RWPE2 (cell line): ENCODE results near the gene PTPRN2.
"Not testable (repeated sequence)": the region's sequence is repeated elsewhere in the genome, so short reads cannot be mapped to it uniquely, and the experiment has no call there.

ENCODE experiments used
- ATAC-seq: fragments of 200-7000 bp; cut with Tn5 transposase; 3 replicates; pipeline ENCODE4 v1.9.1; 2021; ENCODE audit warnings: low read depth
- DNase-seq: peaks from one replicate; pipeline ENCODE4 v3.0.0-alpha.2; 2020; ENCODE audit warnings: low spot score
- H3K27ac ChIP-seq: fragments of 450-650 bp; 2 replicates; pipeline ENCODE4 v1.5.1; 2017; ENCODE audit warnings: mild to moderate bottlenecking; ENCODE audit not compliant: poor library complexity, severe bottlenecking
- H3K27me3 ChIP-seq: fragments of 250-450 bp; sonication (Bioruptor Pico); 2 replicates; pipeline ENCODE4 v1.5.1; 2021; ENCODE audit warnings: mild to moderate bottlenecking, moderate library complexity; ENCODE audit not compliant: insufficient read depth, poor library complexity, severe bottlenecking
- H3K36me3 ChIP-seq: fragments of 250-450 bp; sonication (Bioruptor Pico); 2 replicates; pipeline ENCODE4 v1.5.1; 2020; ENCODE audit warnings: low read depth, mild to moderate bottlenecking, moderate library complexity
- H3K4me1 ChIP-seq: fragments of 250-450 bp; sonication (Bioruptor Pico); 2 replicates; pipeline ENCODE4 v1.5.1; 2021; ENCODE audit warnings: mild to moderate bottlenecking, moderate library complexity; ENCODE audit not compliant: insufficient read depth, poor library complexity, severe bottlenecking
- H3K4me3 ChIP-seq: fragments of 250-450 bp; sonication (Bioruptor Pico); 2 replicates; pipeline ENCODE4 v1.5.1; 2021; ENCODE audit warnings: mild to moderate bottlenecking, moderate library complexity; ENCODE audit not compliant: severe bottlenecking
- H3K9me3 ChIP-seq: fragments of 250-450 bp; sonication (Bioruptor Pico); 2 replicates; pipeline ENCODE4 v1.5.1; 2021; ENCODE audit warnings: mild to moderate bottlenecking, moderate library complexity; ENCODE audit not compliant: severe bottlenecking
- TF ChIP-seq, protein P1 (sequence below): fragments of 450-650 bp; IDR thresholded peaks from one replicate; pipeline ENCODE4 v1.5.1; 2017; ENCODE audit warnings: mild to moderate bottlenecking, moderate library complexity; ENCODE audit not compliant: poor library complexity, severe bottlenecking

The PTPRN2 gene

DNA sequence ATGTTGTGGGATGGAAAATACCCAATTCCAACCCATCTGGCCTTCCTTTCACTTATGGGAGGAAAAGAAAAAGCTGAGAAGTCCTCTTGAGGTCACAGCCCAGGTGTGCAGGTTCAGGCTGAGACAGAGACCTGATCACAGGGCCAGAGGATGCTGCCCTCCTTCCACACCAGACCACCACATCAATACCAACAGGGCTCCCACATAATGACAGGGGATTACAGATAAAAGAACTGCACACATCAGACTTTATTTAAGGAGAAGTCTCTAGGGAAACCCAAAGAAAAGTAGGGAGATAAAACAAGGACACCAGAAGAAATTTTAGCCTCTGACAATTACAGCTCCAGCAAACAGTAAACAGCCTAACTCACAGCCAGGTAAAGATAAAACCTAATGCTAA lies 548.4 kb downstream of the PTPRN2 start:
- no peak for DNase-seq
- no peak for ATAC-seq
- Histone ChIP-seq H3K36me3 (no peaks in the 10 kb centered on the region), H3K27ac (no peak overlapping the region), H3K4me1 (no peaks in the 10 kb centered on the region), H3K27me3 (no peaks in the 10 kb centered on the region), H3K4me3 (no peak overlapping the region), H3K9me3 (peaks cover 5% of the 10 kb centered on the region)
- TF ChIP-seq, protein P1, sequence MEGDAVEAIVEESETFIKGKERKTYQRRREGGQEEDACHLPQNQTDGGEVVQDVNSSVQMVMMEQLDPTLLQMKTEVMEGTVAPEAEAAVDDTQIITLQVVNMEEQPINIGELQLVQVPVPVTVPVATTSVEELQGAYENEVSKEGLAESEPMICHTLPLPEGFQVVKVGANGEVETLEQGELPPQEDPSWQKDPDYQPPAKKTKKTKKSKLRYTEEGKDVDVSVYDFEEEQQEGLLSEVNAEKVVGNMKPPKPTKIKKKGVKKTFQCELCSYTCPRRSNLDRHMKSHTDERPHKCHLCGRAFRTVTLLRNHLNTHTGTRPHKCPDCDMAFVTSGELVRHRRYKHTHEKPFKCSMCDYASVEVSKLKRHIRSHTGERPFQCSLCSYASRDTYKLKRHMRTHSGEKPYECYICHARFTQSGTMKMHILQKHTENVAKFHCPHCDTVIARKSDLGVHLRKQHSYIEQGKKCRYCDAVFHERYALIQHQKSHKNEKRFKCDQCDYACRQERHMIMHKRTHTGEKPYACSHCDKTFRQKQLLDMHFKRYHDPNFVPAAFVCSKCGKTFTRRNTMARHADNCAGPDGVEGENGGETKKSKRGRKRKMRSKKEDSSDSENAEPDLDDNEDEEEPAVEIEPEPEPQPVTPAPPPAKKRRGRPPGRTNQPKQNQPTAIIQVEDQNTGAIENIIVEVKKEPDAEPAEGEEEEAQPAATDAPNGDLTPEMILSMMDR: no peak

DNA sequence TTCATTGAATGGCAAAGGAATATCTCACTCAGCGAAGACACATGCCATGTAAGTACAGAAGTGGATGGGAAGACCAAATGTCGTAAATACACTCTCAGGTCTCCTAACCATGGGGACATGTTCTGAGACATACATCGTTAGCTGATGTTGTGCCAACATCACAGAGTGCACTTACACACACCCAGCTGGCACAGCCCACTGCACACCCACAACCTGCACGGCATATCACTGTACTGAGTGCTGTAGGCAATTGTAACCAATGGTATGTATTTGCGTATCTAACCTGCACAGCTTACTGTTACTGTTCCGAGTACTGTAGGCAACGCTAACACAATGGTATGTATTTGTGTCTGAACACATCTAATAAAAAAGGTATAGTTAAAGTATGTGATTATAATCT lies 550.4 kb downstream of the PTPRN2 start:
- TF ChIP-seq, protein P1: no peak
- no peak for DNase-seq
- H3K27me3 ChIP-seq: no peaks in the 10 kb centered on the region
- H3K4me3 ChIP-seq: no peak overlapping the region
- H3K9me3 ChIP-seq: peaks cover 5% of the 10 kb centered on the region
- H3K36me3 ChIP-seq: no peaks in the 10 kb centered on the region
- no peaks in the 10 kb centered on the region for H3K4me1 ChIP-seq
- no peak for ATAC-seq
- H3K27ac ChIP-seq: no peak overlapping the region

DNA sequence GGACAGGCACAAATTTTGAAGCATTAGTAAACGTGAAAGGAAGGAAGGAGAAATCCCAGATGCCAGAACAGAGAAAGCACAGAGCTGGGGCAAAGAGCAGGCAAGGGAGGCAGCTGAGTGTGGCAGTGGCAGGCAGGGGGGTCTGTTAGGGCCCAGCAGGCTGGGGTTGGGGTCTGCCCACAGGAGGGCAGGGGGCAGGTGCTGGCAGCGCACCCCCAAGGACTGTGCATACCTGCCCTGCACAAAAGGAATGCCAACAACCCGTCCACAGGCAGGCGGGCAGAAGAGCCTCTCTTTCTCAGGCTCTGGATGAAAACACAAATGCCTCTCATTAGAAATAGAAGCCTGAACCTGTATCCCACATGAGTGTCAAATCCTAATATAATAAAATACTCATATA lies 552.3 kb downstream of the PTPRN2 start:
- TF ChIP-seq, protein P1: no peak
- Histone ChIP-seq H3K27me3 (no peaks in the 10 kb centered on the region), H3K9me3 (peaks cover 5% of the 10 kb centered on the region), H3K36me3 (no peaks in the 10 kb centered on the region), H3K27ac (no peak overlapping the region), H3K4me1 (no peaks in the 10 kb centered on the region), H3K4me3 (no peak overlapping the region)
- no peak for DNase-seq
- ATAC-seq: no peak

DNA sequence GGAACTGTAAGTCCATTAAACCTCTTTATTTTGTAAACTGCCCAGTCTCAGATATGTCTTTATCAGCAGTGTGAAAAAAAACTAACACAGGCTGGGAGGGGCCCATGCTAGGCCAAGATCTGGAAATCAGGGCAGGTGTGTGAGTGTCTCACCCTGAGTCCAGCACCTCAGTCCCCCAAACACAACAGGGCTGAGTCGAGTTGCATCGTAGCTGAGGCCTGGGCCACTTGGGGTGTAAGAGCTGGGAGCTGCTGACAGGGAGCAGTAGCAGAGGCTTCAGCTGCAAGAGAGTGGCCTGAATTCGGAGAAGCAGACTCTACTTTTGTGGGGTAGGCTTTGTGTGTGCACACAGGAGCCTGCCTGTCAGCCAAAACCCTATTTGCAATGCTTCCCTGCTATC lies 553.1 kb downstream of the PTPRN2 start:
- TF ChIP-seq, protein P1: no peak
- no peaks in the 10 kb centered on the region for H3K36me3 ChIP-seq
- no peak for ATAC-seq
- DNase-seq: no peak
- H3K27ac ChIP-seq: no peak overlapping the region
- H3K27me3 ChIP-seq: no peaks in the 10 kb centered on the region
- no peaks in the 10 kb centered on the region for H3K4me1 ChIP-seq
- H3K4me3 ChIP-seq: no peak overlapping the region
- peaks cover 5% of the 10 kb centered on the region for H3K9me3 ChIP-seq

DNA sequence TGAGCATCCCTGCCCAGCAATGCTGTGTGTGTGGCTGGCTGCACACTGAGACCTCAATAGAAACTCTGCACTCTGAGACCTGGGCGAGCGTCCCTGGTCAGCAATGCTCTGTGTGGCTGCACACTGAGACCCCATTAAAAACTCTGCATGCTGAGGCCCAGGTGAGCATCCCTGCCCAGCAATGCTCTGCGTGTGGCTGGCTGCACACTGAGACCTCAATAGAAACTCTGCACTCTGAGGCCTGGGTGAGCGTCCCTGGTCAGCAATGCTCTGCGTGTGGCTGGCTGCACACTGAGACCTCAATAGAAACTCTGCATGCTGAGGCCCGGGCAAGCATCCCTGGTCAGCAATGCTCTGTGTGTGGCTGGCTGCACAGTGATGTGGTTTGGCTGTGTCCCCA lies 553.7 kb downstream of the PTPRN2 start:
- not testable (repeated sequence) for H3K4me3 ChIP-seq, H3K27me3 ChIP-seq, ATAC-seq, H3K4me1 ChIP-seq, H3K36me3 ChIP-seq, H3K9me3 ChIP-seq, DNase-seq, H3K27ac ChIP-seq
